Neural cell (in vitro differentiated cells): ENCODE data around the gene STYXL1.

ENCODE experiments used
- CTCF ChIP-seq: fragments of 450-650 bp; IDR thresholded peaks from 2 replicates; pipeline ENCODE4 v1.5.1; 2014; ENCODE audit warnings: antibody characterized with exemption, mild to moderate bottlenecking, moderate library complexity; ENCODE audit not compliant: poor library complexity, severe bottlenecking
- EP300 ChIP-seq: fragments of 450-650 bp; conservative IDR thresholded peaks from 2 replicates; pipeline ENCODE4 v1.6.1; 2014; ENCODE audit warnings: antibody characterized with exemption, mild to moderate bottlenecking, moderate library complexity; ENCODE audit not compliant: poor library complexity, severe bottlenecking
- EZH2 ChIP-seq: fragments of 200-600, 300-800 bp; shearing (Covaris generic), sonication (generic); IDR thresholded peaks from 2 replicates; pipeline ENCODE4 v1.6.1; 2014; ENCODE audit warnings: antibody characterized with exemption, low read length, borderline replicate concordance, mild to moderate bottlenecking; ENCODE audit not compliant: insufficient read depth, poor library complexity, severe bottlenecking
- MXI1 ChIP-seq: fragments of 450-650 bp; conservative IDR thresholded peaks from 2 replicates; pipeline ENCODE4 v1.6.1; 2014; ENCODE audit warnings: antibody characterized with exemption, mild to moderate bottlenecking; ENCODE audit not compliant: poor library complexity, severe bottlenecking
- POLR2AphosphoS5 ChIP-seq: IDR thresholded peaks from 2 replicates; pipeline ENCODE4 v1.6.1; 2012
- RAD21 ChIP-seq: fragments of 450-650 bp; conservative IDR thresholded peaks from 2 replicates; pipeline ENCODE4 v1.6.1; 2014; ENCODE audit warnings: antibody characterized with exemption, mild to moderate bottlenecking, moderate library complexity
- REST ChIP-seq: IDR thresholded peaks from 2 replicates; pipeline ENCODE4 v1.6.1; 2012; ENCODE audit warnings: borderline replicate concordance
- SMC3 ChIP-seq: fragments of 450-650 bp; conservative IDR thresholded peaks from 2 replicates; pipeline ENCODE4 v1.6.1; 2014; ENCODE audit warnings: antibody characterized with exemption, mild to moderate bottlenecking, moderate library complexity; ENCODE audit not compliant: poor library complexity
- TAF1 ChIP-seq: IDR thresholded peaks from 2 replicates; pipeline ENCODE4 v1.6.1; 2012; ENCODE audit warnings: low read depth

GRCh38 chr7:75995996-75996395 lies 51.8 kb downstream of the STYXL1 start:
- no peak for TF ChIP-seq CTCF
- TF ChIP-seq POLR2AphosphoS5, result no peak
- TF ChIP-seq REST, result no peak
- TF ChIP-seq EZH2, result no peak
- no peak for TF ChIP-seq EP300
- TF ChIP-seq MXI1, result no peak
- no peak for TF ChIP-seq RAD21
- TF ChIP-seq SMC3, result no peak
- no peak for TF ChIP-seq TAF1
